Lower leg skin (tissue), 3 donors: ENCODE measurements around the gene PIAS3.

Experiments
- CTCF ChIP-seq, 3 donors: fragments of 450-650 bp; IDR thresholded peaks; one replicate each; pipeline ENCODE4 v1.5.1; 2016; ENCODE audit warnings: antibody characterized with exemption in 3 of 3, mild to moderate bottlenecking in 3 of 3, moderate library complexity in 2 of 3
- POLR2A ChIP-seq, 2 donors: fragments of 450-650 bp; IDR thresholded peaks; one replicate each; pipeline ENCODE4 v1.6.1; 2016 to 2017; ENCODE audit warnings: antibody characterized with exemption in 2 of 2, mild to moderate bottlenecking in 1 of 2, moderate library complexity in 1 of 2

- TF ChIP-seq CTCF (IDR thresholded peaks at IDR 0.05), result no peak
- TF ChIP-seq POLR2A (IDR thresholded peaks at IDR 0.05), result no peak
Measured at GRCh38 chr1:145868232-145868631, 9.4 kb upstream of the PIAS3 start.
